HFFc6 (cell line): Measurements from ENCODE around the gene MGAT4D. TPM values are rescaled to one million over a fixed set of nuclear protein-coding genes. Genes with fewer than 3 reads are reported as not detected.
"Not testable (repeated sequence)": the region's sequence is repeated elsewhere in the genome, so short reads cannot be mapped to it uniquely, and the experiment has no call there.

Source experiments
- DNase-seq: peaks from one replicate; pipeline ENCODE4 v3.0.0-alpha.2; 2018
- H3K27ac Mint-ChIP-seq: 2 replicates; pipeline ENCODE4 v1.8.0; 2020; ENCODE audit warnings: mild to moderate bottlenecking, mixed read lengths
- H3K27me3 Mint-ChIP-seq: 2 replicates; pipeline ENCODE4 v1.8.0; 2021; ENCODE audit warnings: mild to moderate bottlenecking, moderate library complexity, mixed read lengths; ENCODE audit not compliant: insufficient read depth
- H3K36me3 Mint-ChIP-seq: 2 replicates; pipeline ENCODE4 v1.8.0; 2021; ENCODE audit warnings: low read depth, mixed read lengths
- H3K4me1 Mint-ChIP-seq: 2 replicates; pipeline ENCODE4 v1.8.0; 2020; ENCODE audit warnings: low read depth, mixed read lengths
- H3K4me3 Mint-ChIP-seq: 2 replicates; pipeline ENCODE4 v1.8.0; 2020; ENCODE audit warnings: mild to moderate bottlenecking, moderate library complexity, mixed read lengths
- H3K9me3 Mint-ChIP-seq: 2 replicates; pipeline ENCODE4 v1.8.0; 2020; ENCODE audit warnings: mild to moderate bottlenecking, mixed read lengths
- total RNA-seq, 6 experiments: library from RNA; stranded (reverse); fragmentation: NEBNext Ultra II Directional; extraction: Animal tissue kit (Norgen Biotek cat#: 25700); gene quantifications; 2 replicates in 1 of 6; 3 replicates in 5 of 6; pipeline ENCODE4 v1.2.3, GENCODE V29; 2021
- TF ChIP-seq, protein P1 (sequence below): fragments of 200-600 bp; sonication (generic); IDR thresholded peaks from 2 replicates; pipeline ENCODE4 v1.5.0; 2021; ENCODE audit warnings: antibody characterized with exemption, mild to moderate bottlenecking

The MGAT4D gene
- total RNA-seq, 6 experiments from 2014 or later, result not detected

DNA sequence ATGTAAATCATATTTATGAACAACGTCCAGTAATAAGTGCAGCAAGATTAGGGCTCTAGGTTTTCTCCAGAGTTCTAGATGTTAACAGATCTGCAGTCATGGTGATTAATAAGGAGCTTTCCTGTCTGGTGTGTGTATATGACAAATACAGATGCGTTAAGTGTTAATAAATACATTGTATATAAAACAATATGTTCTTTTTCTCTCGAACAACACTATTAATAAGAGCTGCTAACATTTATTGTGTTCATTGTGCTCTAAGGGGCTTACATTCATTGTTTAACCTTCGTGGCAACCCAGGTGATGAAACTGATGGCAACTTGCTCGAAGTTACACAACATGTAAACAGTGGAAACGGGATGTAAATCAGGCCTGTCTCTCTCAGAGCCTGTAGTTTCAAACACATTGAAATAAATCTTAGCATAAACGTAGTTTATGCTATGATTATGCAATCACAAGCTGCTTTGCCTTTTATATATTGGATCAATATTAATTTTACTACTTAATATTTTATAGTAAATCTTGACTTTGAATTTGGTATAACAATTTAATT, 70.1 kb downstream of the MGAT4D start:
- Mint-ChIP-seq H3K27me3 (peaks cover 51% of the 10 kb centered on the region), H3K27ac (no peak overlapping the region), H3K4me3 (peak overlapping the region; percentile 84), H3K4me1 (peaks cover 15% of the 10 kb centered on the region), H3K9me3 (no peaks in the 10 kb centered on the region), H3K36me3 (no peaks in the 10 kb centered on the region)
- TF ChIP-seq, protein P1, sequence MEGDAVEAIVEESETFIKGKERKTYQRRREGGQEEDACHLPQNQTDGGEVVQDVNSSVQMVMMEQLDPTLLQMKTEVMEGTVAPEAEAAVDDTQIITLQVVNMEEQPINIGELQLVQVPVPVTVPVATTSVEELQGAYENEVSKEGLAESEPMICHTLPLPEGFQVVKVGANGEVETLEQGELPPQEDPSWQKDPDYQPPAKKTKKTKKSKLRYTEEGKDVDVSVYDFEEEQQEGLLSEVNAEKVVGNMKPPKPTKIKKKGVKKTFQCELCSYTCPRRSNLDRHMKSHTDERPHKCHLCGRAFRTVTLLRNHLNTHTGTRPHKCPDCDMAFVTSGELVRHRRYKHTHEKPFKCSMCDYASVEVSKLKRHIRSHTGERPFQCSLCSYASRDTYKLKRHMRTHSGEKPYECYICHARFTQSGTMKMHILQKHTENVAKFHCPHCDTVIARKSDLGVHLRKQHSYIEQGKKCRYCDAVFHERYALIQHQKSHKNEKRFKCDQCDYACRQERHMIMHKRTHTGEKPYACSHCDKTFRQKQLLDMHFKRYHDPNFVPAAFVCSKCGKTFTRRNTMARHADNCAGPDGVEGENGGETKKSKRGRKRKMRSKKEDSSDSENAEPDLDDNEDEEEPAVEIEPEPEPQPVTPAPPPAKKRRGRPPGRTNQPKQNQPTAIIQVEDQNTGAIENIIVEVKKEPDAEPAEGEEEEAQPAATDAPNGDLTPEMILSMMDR, result no peak
- DNase-seq, result no peak

DNA sequence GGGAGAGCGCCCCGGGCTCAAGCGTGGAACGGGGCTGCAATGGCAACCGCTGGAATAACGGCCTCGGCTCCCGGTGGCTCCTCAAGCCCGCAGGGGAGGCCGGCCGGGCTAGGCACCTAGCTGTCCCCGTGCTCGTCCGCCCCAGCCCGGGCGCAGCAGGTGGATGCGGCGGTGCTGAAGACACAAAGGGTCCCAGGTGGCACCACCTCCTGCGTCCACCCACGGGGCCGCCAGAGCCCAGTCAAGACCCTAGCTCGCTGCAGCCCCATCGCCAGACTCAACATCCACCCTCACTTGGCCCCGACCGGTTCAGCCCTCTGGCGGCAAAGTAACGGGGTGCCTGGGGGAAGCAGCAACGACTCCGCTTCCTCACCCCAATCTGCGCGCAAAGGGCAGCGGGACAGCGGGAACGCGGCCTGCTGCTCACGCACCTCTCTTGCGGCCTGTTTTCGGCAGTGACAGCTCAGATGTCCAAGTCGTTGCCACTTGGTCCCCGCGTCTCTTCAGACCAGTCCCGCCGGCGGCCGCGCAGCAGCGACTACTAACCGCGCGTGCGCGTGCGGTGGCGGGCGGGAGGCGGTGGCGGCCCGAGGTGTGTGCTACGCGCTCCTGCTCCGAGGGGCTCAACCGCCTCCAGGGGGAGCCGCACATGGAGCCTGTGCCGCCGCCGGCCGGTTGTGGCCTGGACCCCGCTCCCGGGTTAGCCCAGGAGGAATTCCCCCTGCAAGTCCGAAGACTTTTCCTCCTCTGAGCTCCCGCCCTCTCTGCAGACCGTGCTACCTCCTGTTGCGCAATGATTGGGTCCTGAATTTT, 70.8 kb downstream of the MGAT4D start, which contains the start of gene CLGN:
CLGN (minus strand) TSS at position 543 of the 813 bp plus-strand sequence. CDS start 14,570 bp downstream, outside the sequence.
- no peak for DNase-seq
- Mint-ChIP-seq H3K27ac (no peak within 1 kb of the TSS), H3K27me3 (peaks cover 46% of the 10 kb centered on the region), H3K36me3 (no peaks in the 10 kb centered on the region), H3K4me3 (peak within 1 kb of the TSS; percentile 84), H3K4me1 (peaks cover 15% of the 10 kb centered on the region), H3K9me3 (no peaks in the 10 kb centered on the region)
- TF ChIP-seq, protein P1, result peak; percentile 55

DNA sequence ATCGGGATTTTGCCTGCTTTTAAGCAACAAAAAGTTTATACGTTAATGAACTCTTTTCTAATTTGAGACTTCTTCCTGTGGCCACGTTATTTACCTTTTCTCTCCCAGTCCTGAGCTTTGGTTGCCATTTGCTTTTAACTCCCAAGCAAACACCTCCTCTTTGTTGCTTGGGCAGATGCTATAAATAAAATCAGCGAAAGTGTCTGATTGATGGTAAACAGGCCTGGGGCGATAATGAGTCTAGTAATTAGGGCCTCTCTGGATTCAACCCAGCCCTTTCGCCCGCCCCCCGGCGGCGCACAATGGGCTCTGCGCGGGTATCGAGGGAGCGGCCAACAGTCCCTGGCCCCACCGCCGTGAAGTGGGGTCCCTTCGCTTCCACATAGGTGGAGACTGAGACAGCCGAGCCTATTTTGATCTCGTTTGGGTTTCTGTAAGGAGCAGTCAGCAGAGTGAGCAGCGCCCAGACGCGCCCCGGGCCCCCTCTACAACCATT, 71.4 kb downstream of the MGAT4D start:
- no peak for DNase-seq
- Mint-ChIP-seq H3K4me3 (peak overlapping the region; percentile 84), H3K36me3 (no peaks in the 10 kb centered on the region)

DNA sequence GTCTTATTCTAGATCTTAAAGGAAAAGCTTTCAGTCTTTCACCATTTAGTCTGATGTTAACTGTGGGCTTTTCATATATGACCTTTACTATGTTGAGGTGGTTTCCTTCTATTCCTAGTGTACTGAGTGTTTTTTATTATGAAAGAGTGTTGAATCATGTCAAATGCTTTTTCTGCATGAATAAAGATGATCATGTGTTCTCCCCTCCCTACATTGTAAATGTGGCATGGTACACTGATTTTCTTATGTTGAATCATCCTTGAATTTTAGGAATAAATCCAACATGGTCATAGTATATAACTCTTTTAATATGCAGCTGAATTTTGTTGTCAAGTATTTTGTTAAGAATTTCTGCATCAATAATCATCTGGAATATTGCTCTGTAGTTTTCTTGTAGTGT, 75.0 kb downstream of the MGAT4D start:
- Mint-ChIP-seq H3K4me1 (peaks cover 15% of the 10 kb centered on the region), H3K4me3 (no peak overlapping the region), H3K27me3 (peaks cover 25% of the 10 kb centered on the region), H3K9me3 (no peaks in the 10 kb centered on the region), H3K27ac (no peak overlapping the region), H3K36me3 (no peaks in the 10 kb centered on the region)
- DNase-seq, result no peak
- TF ChIP-seq, protein P1, result no peak

More for the DNA sequence above, 71.4 kb downstream of the MGAT4D start:
- Mint-ChIP-seq H3K27me3 (peaks cover 40% of the 10 kb centered on the region), H3K27ac (no peak overlapping the region), H3K4me1 (peaks cover 15% of the 10 kb centered on the region), H3K9me3 (no peaks in the 10 kb centered on the region)
- TF ChIP-seq, protein P1, result no peak

DNA sequence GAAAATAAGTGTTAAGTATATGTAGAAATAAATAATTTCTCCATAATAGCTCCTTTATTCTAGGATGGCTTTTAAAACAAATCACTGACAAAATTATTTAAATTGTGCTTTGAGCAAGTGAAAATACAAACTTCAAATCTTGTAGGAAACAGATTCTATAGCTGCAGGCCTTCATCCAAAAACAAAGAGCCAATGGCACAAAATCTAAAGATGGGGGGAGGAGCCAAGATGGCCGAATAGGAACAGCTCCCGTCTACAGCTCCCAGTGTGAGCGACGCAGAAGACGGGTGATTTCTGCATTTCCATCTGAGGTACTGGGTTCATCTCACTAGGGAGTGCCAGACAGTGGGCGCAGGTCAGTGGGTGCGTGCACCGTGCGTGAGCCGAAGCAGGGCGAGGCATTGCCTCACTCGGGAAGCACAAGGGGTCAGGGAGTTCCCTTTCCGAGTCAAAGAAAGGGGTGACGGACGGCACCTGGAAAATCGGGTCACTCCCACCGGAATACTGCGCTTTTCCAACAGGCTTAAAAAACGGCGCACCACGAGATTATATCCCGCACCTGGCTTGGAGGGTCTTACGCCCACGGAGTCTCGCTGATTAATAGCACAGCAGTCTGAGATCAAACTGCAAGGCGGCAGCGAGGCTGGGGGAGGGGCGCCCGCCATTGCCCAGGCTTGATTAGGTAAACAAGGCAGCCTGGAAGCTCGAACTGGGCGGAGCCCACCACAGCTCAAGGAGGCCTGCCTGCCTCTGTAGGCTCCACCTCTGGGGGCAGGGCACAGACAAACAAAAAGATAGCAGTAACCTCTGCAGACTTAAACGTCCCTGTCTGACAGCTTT, 84.7 kb downstream of the MGAT4D start:
- H3K9me3 Mint-ChIP-seq, H3K4me3 Mint-ChIP-seq, H3K4me1 Mint-ChIP-seq, H3K27me3 Mint-ChIP-seq, DNase-seq, H3K27ac Mint-ChIP-seq, H3K36me3 Mint-ChIP-seq: not testable (repeated sequence)
